ENCODE data around the gene LRRTM4. TPM values are rescaled to one million over a fixed set of nuclear protein-coding genes. Genes with fewer than 3 reads are reported as not detected.

LRRTM4 gene
- total RNA-seq, 1 experiment from 2014 or later: 0.23 TPM

DNA sequence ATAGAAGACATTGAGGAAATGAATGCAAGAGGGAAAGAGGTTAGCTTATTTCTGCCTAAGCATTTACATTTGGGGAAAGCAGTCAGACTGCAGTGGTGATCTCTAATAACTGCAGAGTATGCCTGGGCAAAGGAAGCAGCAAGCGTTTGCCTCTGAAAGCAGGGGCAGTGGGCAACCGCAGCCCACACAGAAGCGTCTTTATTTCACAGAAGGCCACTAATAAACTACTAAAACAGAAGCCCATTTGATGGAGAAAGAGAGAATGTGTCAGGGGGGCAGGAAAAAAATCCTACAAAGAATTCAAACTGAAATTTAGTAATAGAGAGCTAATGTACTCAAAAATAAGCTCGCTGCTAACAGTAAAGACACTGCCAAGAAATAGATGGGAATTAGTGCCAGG is 53.1 kb downstream of the LRRTM4 start:
- Histone ChIP-seq H3K4me1 (ENCODE audit: control insufficient read depth, insufficient read depth, low read length) (no peaks in the 10 kb centered on the region), H3K27me3 (ENCODE audit: control insufficient read depth, insufficient read depth, low read length) (no peaks in the 10 kb centered on the region), H3K4me3 (ENCODE audit: low read depth in 2 of 2, low read length in 2 of 2) (no peak overlapping the region), H3K9me3 (ENCODE audit: control insufficient read depth, insufficient read depth, low read depth, low read length) (no peaks in the 10 kb centered on the region), H3K36me3 (ENCODE audit: control insufficient read depth, insufficient read depth, low read length) (no peaks in the 10 kb centered on the region), H3K27ac (ENCODE audit: low read length) (no peak overlapping the region)
- no peak for DNase-seq (ENCODE audit: low read depth, low spot score)
- POLR2A ChIA-PET: no interaction called here
- CTCF ChIA-PET: no interaction called here
- intact Hi-C loops (cut with micrococcal nuclease; ENCODE audit: unreplicated experiment) (no loop called here), in situ Hi-C loops (cut with HindIII; ENCODE audit: low pct_unique_long_range_greater_than_20kb, low sequenced_read_pairs) (no loop called here)
- BruUV-seq (replicated peaks): no TSS peak
- ATAC-seq: no peak
- TF ChIP-seq TCF7L2 (IDR thresholded peaks at IDR 0.05; ENCODE audit: low read depth, low read length) (no peak), SIN3A (IDR thresholded peaks at IDR 0.05; ENCODE audit: borderline replicate concordance, insufficient read depth, low read depth, low read length) (no peak), POLR2AphosphoS5 (IDR thresholded peaks at IDR 0.05; ENCODE audit: low read depth, low read length) (no peak), REST (IDR thresholded peaks at IDR 0.05; ENCODE audit: insufficient read depth in 1 of 2, low read depth in 2 of 2, low read length in 1 of 2) (no peak)
- TF ChIP-seq, protein P1, sequence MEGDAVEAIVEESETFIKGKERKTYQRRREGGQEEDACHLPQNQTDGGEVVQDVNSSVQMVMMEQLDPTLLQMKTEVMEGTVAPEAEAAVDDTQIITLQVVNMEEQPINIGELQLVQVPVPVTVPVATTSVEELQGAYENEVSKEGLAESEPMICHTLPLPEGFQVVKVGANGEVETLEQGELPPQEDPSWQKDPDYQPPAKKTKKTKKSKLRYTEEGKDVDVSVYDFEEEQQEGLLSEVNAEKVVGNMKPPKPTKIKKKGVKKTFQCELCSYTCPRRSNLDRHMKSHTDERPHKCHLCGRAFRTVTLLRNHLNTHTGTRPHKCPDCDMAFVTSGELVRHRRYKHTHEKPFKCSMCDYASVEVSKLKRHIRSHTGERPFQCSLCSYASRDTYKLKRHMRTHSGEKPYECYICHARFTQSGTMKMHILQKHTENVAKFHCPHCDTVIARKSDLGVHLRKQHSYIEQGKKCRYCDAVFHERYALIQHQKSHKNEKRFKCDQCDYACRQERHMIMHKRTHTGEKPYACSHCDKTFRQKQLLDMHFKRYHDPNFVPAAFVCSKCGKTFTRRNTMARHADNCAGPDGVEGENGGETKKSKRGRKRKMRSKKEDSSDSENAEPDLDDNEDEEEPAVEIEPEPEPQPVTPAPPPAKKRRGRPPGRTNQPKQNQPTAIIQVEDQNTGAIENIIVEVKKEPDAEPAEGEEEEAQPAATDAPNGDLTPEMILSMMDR (IDR thresholded peaks at IDR 0.05): no peak

DNA sequence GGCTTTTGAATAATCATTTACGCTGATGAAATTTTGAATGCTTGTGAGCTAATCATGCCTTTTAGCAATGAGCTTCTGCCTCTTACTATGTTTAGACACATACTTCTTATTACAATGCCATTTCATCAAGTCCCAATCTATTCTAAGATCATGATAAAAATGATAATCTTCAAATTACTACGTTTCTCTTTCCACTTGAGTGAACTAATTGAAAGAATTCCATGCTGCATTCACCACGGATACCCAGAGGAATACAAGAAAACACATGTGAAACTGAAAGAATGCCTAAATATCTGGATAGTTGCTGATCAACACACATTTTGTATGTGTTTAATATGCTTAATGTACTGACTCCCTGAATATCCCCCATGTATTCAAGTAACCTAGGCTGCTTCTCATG is 62.3 kb downstream of the LRRTM4 start:
- H3K36me3 ChIP-seq (ENCODE audit: control insufficient read depth, insufficient read depth, low read length): no peaks in the 10 kb centered on the region
- H3K4me3 ChIP-seq (ENCODE audit: low read depth in 2 of 2, low read length in 2 of 2): no peak overlapping the region
- in situ Hi-C loops (cut with HindIII; ENCODE audit: low pct_unique_long_range_greater_than_20kb, low sequenced_read_pairs): no loop called here
- H3K27me3 ChIP-seq (ENCODE audit: control insufficient read depth, insufficient read depth, low read length): no peaks in the 10 kb centered on the region
- H3K27ac ChIP-seq (ENCODE audit: low read length): no peak overlapping the region
- DNase-seq (ENCODE audit: low read depth, low spot score) (no peak), ATAC-seq (no peak)
- intact Hi-C loops (cut with micrococcal nuclease; ENCODE audit: unreplicated experiment): no loop called here
- H3K4me1 ChIP-seq (ENCODE audit: control insufficient read depth, insufficient read depth, low read length): no peaks in the 10 kb centered on the region
- ChIA-PET CTCF (no interaction called here), POLR2A (no interaction called here)
- no peaks in the 10 kb centered on the region for H3K9me3 ChIP-seq (ENCODE audit: control insufficient read depth, insufficient read depth, low read depth, low read length)
- TF ChIP-seq SIN3A (IDR thresholded peaks at IDR 0.05; ENCODE audit: borderline replicate concordance, insufficient read depth, low read depth, low read length) (no peak), TCF7L2 (IDR thresholded peaks at IDR 0.05; ENCODE audit: low read depth, low read length) (no peak), POLR2AphosphoS5 (IDR thresholded peaks at IDR 0.05; ENCODE audit: low read depth, low read length) (no peak), REST (IDR thresholded peaks at IDR 0.05; ENCODE audit: insufficient read depth in 1 of 2, low read depth in 2 of 2, low read length in 1 of 2) (no peak)
- TF ChIP-seq, protein P1 (IDR thresholded peaks at IDR 0.05): no peak
- BruUV-seq (replicated peaks): no TSS peak
